Anterior cingulate cortex (tissue), 58 donors: Measurements from ENCODE around the gene LIN52.
"Not testable (repeated sequence)": the region's sequence is repeated elsewhere in the genome, so short reads cannot be mapped to it uniquely, and the experiment has no call there.

Experiments
- DNase-seq, 58 donors: peaks; one replicate each; lab custom pipeline; 2025; lab: John Stamatoyannopoulos, UW

Gene LIN52

GRCh38 chr14:74089251-74090020, 4.7 kb downstream of the LIN52 start:
- DNase-seq = no peak

GRCh38 chr14:74105381-74105780, 20.6 kb downstream of the LIN52 start:
- no peak for DNase-seq

GRCh38 chr14:74109369-74109768, 24.6 kb downstream of the LIN52 start:
- DNase-seq = no peak

GRCh38 chr14:74111395-74112216, 26.9 kb downstream of the LIN52 start:
- DNase-seq = peak in 1 of 58 donors; percentile 22

- not testable (repeated sequence) for DNase-seq
These were observed 40.7 kb downstream of the LIN52 start for GRCh38 chr14:74125487-74125886.

GRCh38 chr14:74126315-74127013, 41.7 kb downstream of the LIN52 start:
- no peak for DNase-seq

- DNase-seq = no peak
These were observed 42.9 kb downstream of the LIN52 start for GRCh38 chr14:74127634-74128033.

- DNase-seq = no peak
These were observed 49.2 kb downstream of the LIN52 start for GRCh38 chr14:74133833-74134481.

- no peak for DNase-seq
These were observed 49.7 kb downstream of the LIN52 start for GRCh38 chr14:74134484-74134883.

GRCh38 chr14:74135426-74135825, 50.7 kb downstream of the LIN52 start:
- DNase-seq = no peak

- DNase-seq = peak in 3 of 58 donors; percentile 1 to 20 (median 1)
These were observed 55.7 kb downstream of the LIN52 start for GRCh38 chr14:74140374-74140850.

GRCh38 chr14:74141703-74142102, 56.9 kb downstream of the LIN52 start:
- DNase-seq = no peak

GRCh38 chr14:74142523-74142922, 57.8 kb downstream of the LIN52 start:
- no peak for DNase-seq

- DNase-seq = no peak
These were observed 60.0 kb downstream of the LIN52 start for GRCh38 chr14:74144789-74145188.

- no peak for DNase-seq
These were observed 62.8 kb downstream of the LIN52 start for GRCh38 chr14:74147571-74147970.

GRCh38 chr14:74148705-74149104, 63.9 kb downstream of the LIN52 start:
- DNase-seq = no peak

- no peak for DNase-seq
These were observed 70.5 kb downstream of the LIN52 start for GRCh38 chr14:74155287-74155686.

GRCh38 chr14:74155749-74156148, 71.0 kb downstream of the LIN52 start:
- DNase-seq = no peak

GRCh38 chr14:74160763-74161162, 76.0 kb downstream of the LIN52 start:
- DNase-seq = no peak

- DNase-seq = no peak
These were observed 76.9 kb downstream of the LIN52 start for GRCh38 chr14:74161526-74162158.
